ENCODE results near the gene NDUFS6.

GRCh38 chr5:1840071-1840547, 38.9 kb downstream of the NDUFS6 start:
- TF ChIP-seq CTCF (IDR thresholded peaks at IDR 0.05) (no peak), POLR2A (IDR thresholded peaks at IDR 0.05) (no peak)

Data from body of pancreas (tissue), 4 donors.